OCI-LY7 (cell line): Measurements from ENCODE around the gene GUCY1A2.

Source experiments
- EZH2phosphoT487 ChIP-seq: fragments of 200-600 bp; sonication (generic); IDR thresholded peaks from 2 replicates; pipeline ENCODE4 v1.6.1; 2018; ENCODE audit warnings: low read depth, borderline replicate concordance, mild to moderate bottlenecking, mixed run types, antibody characterized with exemption, low read length, moderate library complexity, mixed read lengths
- TF ChIP-seq, protein P1 (sequence below): fragments of 200-600 bp; sonication (generic); conservative IDR thresholded peaks from 2 replicates; pipeline ENCODE4 v1.5.1; 2014; ENCODE audit warnings: mild to moderate bottlenecking, antibody characterized with exemption, low read length, moderate library complexity, mixed read lengths

DNA sequence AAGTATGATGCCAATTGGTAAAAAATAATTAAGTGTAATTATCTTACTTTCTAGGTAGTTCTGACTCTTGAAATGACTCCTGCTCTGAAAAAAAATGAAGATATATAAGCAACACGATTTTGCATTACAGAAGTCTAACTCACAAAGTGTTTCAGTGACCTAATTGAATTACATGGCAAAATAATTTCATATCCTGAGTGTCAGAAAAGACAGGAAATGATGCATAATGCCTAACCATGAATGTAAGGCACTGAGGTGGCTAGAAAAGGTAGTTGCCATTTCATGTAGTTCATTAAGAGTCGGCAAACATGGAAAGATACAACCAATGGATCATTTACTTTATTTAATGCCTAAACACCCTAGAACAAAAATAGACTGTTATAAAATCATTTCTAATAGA, 113.5 kb downstream of the GUCY1A2 start:
- TF ChIP-seq, protein P1, sequence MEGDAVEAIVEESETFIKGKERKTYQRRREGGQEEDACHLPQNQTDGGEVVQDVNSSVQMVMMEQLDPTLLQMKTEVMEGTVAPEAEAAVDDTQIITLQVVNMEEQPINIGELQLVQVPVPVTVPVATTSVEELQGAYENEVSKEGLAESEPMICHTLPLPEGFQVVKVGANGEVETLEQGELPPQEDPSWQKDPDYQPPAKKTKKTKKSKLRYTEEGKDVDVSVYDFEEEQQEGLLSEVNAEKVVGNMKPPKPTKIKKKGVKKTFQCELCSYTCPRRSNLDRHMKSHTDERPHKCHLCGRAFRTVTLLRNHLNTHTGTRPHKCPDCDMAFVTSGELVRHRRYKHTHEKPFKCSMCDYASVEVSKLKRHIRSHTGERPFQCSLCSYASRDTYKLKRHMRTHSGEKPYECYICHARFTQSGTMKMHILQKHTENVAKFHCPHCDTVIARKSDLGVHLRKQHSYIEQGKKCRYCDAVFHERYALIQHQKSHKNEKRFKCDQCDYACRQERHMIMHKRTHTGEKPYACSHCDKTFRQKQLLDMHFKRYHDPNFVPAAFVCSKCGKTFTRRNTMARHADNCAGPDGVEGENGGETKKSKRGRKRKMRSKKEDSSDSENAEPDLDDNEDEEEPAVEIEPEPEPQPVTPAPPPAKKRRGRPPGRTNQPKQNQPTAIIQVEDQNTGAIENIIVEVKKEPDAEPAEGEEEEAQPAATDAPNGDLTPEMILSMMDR, result no peak
- TF ChIP-seq EZH2phosphoT487, result no peak
